HT-29 (cell line): ENCODE measurements around the gene MYO5B. TPM values are rescaled to one million over a fixed set of nuclear protein-coding genes. Genes with fewer than 3 reads are reported as not detected.
A peak's percentile ranks its signal among the peaks of the same experiment; 100 is the strongest.

ENCODE experiments used
- DNase-seq: peaks from one replicate; pipeline ENCODE4 v3.0.0-alpha.2; 2015; ENCODE audit warnings: low spot score
- total RNA-seq: library from RNA; depleted of rRNA; stranded (reverse); fragments of >200 nt; shearing (Covaris generic); gene quantifications from 2 replicates; pipeline ENCODE4 v1.2.3, GENCODE V29; 2014

MYO5B gene
- total RNA-seq, 1 experiment from 2014 or later: 29.3 TPM

DNA sequence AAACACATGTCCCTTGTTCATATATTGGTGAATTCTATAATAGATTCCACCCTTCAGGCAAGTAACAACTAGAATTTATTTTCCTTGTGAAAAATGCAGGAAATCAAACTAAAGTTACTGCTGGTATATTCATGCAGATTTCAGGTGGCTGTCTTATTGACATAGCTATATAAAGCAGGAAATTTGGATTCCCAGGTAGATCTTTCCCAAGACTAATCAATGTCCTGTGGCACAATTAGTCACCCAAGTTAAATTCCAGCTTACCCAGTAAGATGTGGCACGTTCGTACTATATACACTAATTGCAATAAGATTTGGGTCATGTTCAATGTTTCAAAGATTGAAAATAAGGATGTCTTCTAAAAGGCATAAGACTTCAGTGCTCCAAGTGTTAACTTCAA, 42.0 kb downstream of the MYO5B start:
- DNase-seq: no peak

- no peak for DNase-seq
Observed at GRCh38 chr18:50151926-50152325, 43.0 kb downstream of the MYO5B start.

DNA sequence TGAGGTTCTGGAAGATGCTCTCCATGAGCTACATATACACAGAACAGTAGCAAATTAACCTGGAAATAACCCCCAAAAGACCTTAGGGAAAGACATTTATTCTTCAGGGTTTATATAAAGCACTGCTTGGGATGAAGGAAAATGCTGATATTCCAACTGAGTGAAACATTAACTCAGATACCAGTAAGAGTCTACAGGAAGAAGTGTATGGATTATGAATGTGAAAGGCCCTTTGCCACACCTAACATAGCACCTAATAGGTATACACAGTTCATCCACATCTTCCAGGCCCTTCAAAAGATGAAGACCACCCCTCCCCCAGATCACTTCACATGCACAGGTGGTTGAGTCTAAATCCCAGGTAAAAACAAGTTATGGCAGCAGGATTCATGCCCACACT, 50.4 kb downstream of the MYO5B start:
- DNase-seq: no peak

- peak; percentile 19 for DNase-seq
Observed at GRCh38 chr18:50143886-50144285, 51.1 kb downstream of the MYO5B start.

GRCh38 chr18:50143294-50143693, 51.7 kb downstream of the MYO5B start:
- no peak for DNase-seq

DNA sequence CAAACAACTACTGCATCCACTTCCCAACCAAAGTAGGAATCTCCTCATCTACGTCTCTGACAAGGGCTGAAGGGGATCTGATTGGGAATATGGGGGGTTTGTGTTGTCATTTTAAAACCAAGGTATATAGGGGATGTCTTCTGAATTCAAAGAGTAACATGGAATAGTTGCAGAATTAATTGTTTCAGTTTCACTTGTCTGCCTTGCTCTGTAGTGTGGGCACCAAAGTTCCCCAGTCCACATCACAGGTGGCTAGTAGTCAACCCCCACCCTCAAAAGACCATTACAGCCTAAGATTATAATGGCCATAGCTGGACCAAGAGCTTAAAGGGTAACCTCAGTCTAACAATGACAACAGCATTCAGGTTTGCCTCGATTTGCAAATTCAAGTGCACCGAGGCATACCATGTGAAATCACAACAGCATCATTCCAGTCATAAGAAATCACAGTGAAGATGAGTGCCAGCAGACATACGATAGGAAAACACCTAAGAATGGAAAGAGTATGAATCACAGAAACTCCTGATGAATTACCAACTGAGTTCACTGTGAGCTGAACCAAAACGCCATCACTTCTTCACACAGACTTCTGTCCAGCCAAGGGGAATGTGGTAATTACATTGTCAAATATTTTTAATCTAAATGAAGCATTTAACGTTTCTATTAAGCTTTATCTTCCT, 52.4 kb downstream of the MYO5B start:
- DNase-seq: no peak

DNA sequence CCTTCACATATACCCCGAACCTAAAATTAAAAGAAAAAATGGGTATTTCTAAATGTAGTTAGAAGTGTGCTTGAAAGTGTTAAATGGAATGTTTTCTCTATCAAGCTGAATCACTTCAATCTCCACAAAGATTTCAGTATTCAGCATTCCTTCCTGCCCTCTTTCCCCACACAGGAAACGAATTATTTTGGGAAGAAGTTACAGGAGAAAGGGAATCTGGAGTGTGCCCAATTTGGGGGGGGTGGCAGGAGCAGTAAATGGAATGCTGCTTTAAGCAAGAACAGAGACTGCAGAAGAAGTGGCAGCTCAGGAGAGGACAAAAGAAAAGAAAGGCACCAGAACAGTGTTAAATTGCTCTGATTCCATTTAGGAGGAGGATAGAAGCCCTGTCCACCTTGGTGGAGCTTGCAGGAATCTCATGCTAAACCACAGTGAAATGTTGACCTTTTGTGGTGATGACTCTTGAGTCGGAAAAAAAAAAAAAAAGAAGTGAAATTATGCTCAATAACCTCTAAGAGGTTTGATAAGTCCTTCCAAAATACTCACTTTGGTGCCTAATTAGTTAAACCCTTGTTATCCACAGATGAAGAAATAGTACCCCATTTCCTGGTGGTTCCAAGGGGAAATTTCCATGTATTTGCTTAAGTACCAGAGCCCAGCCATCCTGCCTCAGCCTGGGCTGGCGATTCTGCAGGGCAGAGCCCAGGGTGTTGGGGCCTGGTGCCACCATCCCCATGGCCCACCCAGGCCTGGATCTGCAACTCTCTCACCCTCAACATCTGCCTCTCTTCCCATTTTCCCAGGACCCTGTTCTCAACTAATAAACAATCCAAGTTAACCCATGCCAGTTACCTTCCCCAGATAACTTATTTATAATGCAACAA, 56.5 kb downstream of the MYO5B start:
- no peak for DNase-seq

GRCh38 chr18:50135903-50136302, 59.0 kb downstream of the MYO5B start:
- DNase-seq: no peak

DNA sequence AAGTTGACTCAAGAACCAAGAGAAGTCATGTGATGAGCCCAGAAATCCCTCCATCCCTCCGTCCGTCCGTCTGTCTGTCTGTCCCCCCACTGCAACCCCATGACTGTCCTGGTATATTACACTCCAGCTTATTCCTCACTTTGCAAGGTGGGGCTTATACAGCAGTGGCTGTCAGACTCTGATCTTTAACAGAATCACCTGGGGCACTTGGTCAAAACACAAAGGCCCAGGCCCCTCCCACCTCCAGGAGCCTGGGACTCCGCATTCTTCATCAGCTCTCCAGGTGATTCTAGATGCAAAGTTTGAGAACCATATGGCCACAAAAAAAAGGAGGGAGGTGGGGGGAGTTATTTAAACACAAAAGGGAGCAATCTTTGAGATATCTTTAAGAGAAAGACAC, 61.4 kb downstream of the MYO5B start:
- no peak for DNase-seq

DNA sequence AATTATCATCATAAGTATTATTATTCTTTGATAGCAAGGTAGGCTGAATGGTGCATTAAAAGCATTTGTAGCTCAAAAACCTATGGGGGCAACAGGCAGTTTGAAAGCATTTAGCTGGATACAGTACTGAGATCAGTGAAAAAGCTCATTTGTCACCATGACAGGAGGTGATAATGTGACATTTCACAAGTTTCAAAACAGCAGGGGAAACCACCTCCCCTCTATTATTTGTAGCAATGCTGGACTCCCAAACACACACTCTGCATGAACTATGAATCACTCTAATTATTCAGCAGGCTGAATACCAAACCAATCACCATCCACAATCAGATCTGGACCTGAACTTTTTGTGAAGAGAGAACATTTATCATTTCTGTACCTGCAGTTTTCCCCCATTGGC, 63.4 kb downstream of the MYO5B start:
- no peak for DNase-seq

- peak; percentile 64 for DNase-seq
Observed at GRCh38 chr18:50128506-50129271, 66.3 kb downstream of the MYO5B start.

DNA sequence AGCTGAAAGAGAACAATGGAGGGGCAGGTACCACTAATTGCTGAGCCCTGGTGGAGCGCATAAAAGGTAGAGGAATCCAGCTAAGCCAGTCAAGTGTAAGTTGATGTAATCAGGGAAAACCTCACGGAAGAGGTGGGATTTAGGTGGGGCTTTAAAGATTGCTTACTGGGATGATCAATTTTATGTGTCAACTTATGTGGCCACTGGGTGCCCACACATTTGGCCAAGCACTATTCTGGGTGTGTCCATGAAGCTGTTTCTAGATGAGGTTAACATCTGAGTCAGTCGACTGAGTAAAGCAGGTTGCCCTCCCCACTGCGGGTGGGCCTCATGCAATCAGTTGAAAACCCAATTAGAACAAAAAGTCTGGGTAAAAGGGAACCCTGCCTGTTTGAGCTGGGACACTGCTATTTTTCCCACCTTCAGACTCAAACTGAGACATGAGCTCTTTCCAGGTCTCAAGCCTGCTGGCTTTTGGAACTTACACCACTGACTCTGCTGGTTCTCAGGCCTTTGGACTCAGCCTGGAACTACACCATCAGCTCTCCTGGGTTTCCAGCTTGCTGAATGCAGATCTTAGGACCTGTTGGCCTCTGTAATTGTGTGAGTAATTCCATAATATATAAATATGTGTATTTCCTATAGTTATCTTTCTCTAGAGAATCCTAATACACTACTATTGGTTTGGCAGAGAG, 67.3 kb downstream of the MYO5B start:
- DNase-seq: no peak

DNA sequence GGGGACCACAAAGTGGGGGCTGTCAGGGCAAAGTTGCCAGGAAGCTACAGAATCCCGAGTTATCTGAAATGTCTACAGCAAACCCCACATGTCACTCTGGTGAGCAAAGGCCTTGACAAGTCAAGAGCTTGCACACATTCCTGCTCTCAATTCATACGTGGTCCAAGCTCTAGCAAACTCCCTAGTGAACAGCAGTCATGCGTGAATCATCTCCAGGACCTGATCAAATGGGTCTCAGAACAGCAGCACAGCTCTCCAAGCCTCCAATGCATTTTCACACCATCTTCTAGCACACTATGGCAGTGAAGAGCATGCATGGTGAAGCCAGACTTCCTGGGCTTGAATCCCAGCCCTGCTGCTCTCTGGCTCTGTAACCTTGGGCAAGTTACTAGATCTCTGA, 68.5 kb downstream of the MYO5B start:
- no peak for DNase-seq

DNA sequence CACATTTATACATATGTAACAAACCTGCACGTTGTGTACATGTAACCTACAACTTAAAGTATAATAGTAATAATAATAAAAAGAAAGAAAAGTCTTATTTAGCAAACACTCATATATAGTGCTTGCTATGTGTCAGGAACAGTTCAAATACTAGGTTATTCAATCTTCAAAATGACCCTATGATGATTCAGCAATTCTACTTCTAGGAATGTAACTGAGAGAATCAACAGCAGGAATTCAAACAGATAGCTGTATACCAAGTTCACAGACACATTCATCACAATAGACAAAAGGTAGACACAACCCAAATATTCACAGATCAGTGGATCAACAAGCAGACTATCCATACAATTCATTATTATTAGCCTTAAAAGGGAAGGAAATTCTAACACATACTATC, 69.5 kb downstream of the MYO5B start:
- no peak for DNase-seq

DNA sequence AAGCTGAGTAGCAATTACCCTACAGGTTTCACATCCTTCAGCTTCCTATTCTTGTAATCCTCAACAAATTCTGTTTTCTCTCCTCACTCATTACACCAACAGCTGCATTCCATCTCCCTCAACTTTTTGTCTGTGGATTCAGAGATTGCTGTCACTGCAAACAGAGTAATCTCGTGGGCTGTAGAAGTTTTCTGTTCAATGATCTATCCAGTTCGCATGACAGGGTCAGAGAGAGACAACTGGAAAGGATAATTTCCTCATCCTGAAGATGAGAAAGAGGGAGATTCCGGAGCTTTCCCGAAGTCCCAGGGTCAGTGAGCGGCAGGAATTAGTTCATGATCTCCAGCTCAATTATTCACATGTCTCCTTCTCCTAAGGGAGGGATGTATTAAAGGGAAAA, 75.7 kb downstream of the MYO5B start:
- DNase-seq: no peak

DNA sequence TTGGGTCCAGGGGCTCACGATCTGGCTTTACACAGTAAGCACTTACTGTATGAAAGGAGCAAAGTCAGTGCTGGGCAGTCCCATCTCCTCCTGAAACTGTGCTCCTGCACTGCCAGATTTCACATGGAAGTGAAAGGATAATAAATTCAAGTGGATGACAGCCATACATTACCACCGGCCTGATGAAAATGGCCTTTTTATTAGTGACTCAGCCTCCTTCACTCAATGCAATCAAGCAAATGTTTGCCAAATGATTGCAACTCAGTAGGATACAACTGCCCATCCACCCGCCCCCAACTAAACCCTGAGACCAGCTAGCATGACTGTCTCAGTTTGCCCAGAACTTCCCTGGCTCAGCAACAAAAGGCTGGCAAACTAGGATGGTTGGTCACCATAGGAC, 77.1 kb downstream of the MYO5B start:
- no peak for DNase-seq

- DNase-seq: no peak
Observed at GRCh38 chr18:50115095-50115494, 79.9 kb downstream of the MYO5B start.

- no peak for DNase-seq
Observed at GRCh38 chr18:50114448-50114847, 80.5 kb downstream of the MYO5B start.

DNA sequence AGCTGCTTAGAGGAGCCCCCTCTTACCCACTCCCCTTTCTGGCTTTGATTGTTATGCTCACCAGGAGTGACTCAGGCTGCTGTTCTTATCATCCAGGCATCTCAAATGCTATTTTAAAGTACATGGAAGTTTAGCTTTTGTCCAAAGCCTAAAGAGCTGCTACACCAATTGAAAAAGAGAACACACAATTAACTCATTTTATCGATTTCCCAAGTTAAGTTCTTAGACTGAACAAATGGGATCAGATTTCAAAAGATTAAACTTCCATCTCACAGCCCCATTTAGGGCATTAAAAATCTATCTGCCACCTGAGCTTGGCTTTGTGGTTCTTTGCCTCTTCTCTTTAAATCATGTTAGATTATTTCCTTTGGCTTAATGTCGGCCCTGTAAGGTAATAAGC, 81.2 kb downstream of the MYO5B start:
- DNase-seq: peak; percentile 9

DNA sequence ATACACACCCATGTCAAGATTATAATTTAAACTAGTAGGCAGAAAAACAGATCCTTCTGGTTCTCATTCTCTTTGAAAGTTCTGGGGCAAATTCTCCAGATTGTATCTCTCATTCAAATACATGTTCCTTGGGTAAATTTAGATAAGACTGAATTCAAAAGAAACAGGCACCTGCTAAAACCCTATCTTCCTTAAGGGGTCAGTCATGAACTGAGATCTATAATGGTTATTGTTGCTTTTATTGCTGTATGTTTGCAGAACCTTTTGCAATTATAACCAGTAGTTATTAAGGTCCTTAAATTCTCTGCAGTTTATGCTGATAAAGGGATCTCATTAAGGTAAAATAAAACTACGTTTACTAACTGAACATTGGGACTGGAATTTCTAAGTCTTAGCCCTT, 83.5 kb downstream of the MYO5B start:
- peak; percentile 22 for DNase-seq

DNA sequence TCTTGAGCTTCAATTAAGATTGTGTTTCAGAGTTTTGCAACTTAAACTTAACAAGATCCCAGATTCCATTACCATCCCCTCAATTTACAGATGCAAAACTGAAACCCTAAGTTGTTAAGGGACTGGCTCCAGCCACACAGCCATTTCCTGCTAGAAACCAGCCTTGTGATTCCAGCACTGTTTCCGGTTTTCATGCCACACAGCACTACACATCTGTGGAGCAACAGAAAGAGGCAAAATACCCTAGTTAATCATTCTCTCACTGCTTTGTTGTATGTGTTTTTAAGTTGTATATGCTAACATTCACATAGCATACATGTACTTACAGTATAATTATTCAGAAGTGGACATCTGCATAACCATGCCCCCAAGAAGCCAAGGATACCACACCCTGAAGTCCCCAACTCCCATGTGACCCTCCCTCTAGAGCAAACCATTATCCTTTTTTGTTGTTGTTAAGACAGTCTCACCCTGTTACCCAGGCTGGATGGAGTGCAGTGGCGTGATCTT, 87.4 kb downstream of the MYO5B start:
- DNase-seq: no peak

DNA sequence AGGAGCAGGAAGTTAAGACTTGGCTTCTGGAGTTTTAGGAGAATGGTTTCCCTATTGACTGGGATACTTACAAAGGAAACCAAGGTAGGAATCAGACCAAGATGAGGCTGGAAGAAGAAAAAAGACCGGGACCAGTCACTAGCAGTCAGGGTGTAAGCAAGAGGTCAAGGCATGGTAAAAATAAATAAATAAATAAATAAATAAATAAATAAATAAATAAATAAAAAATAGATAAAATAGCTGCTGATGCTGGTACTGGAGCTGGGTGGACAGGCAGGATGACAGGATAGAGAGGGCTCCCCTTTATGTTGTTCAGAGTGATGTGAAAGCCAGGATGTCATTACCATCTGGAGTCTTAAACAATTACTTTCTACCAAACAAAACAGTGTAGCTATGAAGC, 89.9 kb downstream of the MYO5B start:
- DNase-seq: no peak
